K562 (cell line): ENCODE measurements around the gene USHBP1. TPM values are rescaled to one million over a fixed set of nuclear protein-coding genes. Genes with fewer than 3 reads are reported as not detected.

Experiments used
- ARNT ChIP-seq, 2 experiments: fragments of 450-650 bp; IDR thresholded peaks; 2 replicates each; pipeline ENCODE4 v1.6.1; 2016; ENCODE audit warnings: mild to moderate bottlenecking in 1 of 2
- C11orf30 ChIP-seq: fragments of 450-650 bp; IDR thresholded peaks from 2 replicates; pipeline ENCODE4 v1.6.1; 2016; ENCODE audit warnings: low read depth, mild to moderate bottlenecking
- CBX3 ChIP-seq, 2 experiments: IDR thresholded peaks; 1 replicate in 1 of 2; 2 replicates in 1 of 2; pipeline ENCODE4 v1.6.1; 2012; ENCODE audit warnings: inconsistent platforms in 2 of 2, low read length in 2 of 2, borderline replicate concordance in 1 of 2, control low read depth in 1 of 2
- CC2D1A ChIP-seq: fragments of 450-650 bp; IDR thresholded peaks from 2 replicates; pipeline ENCODE4 v1.6.1; 2017; ENCODE audit warnings: mild to moderate bottlenecking
- CREB1 ChIP-seq, 2 experiments: sonication (generic) in 1 of 2; formaldehyde crosslinking in 1 of 2; IDR thresholded peaks; 2 replicates each; pipeline versions ENCODE4 v1.6.1 to v1.8.0; 2012 to 2022; ENCODE audit warnings: inconsistent platforms in 1 of 2, mild to moderate bottlenecking in 1 of 2, missing genetic modification reagents in 1 of 2, moderate library complexity in 1 of 2
- CREM ChIP-seq: IDR thresholded peaks from 2 replicates; pipeline ENCODE4 v1.6.1; 2014; ENCODE audit warnings: antibody characterized with exemption, low read depth
- CTBP1 ChIP-seq: fragments of 450-650 bp; IDR thresholded peaks from 2 replicates; pipeline ENCODE4 v1.6.1; 2016; ENCODE audit warnings: borderline replicate concordance
- CTCFL ChIP-seq: IDR thresholded peaks from 2 replicates; pipeline ENCODE4 v1.6.1; 2011; ENCODE audit warnings: borderline replicate concordance, low read depth, mild to moderate bottlenecking, moderate library complexity, low read length; ENCODE audit not compliant: insufficient read depth, poor library complexity, severe bottlenecking
- CXXC5 ChIP-seq: fragments of 250-450 bp; sonication (Bioruptor Pico); IDR thresholded peaks from 2 replicates; pipeline ENCODE4 v1.8.0; 2022; ENCODE audit warnings: inconsistent platforms, mild to moderate bottlenecking, moderate library complexity
- E2F6 ChIP-seq, 2 experiments: IDR thresholded peaks; 2 replicates each; pipeline ENCODE4 v1.6.1; 2011; ENCODE audit warnings: borderline replicate concordance in 1 of 2, control low read depth in 1 of 2, low read depth in 1 of 2, low read length in 1 of 2, mild to moderate bottlenecking in 1 of 2, mixed read lengths in 1 of 2, moderate library complexity in 1 of 2; ENCODE audit not compliant: insufficient read depth in 1 of 2, insufficient read length in 1 of 2, poor library complexity in 1 of 2, severe bottlenecking in 1 of 2; ENCODE audit errors: extremely low read depth in 1 of 2
- EP300 ChIP-seq: IDR thresholded peaks from 2 replicates; pipeline ENCODE4 v1.6.1; 2012; ENCODE audit warnings: low read length, improper control_type of control experiment
- ETV5 ChIP-seq: sonication (generic); formaldehyde crosslinking; IDR thresholded peaks from 2 replicates; pipeline ENCODE4 v1.4.0; 2020; ENCODE audit warnings: low read depth, mild to moderate bottlenecking, missing genetic modification reagents
- FOXA3 ChIP-seq, 2 experiments: fragments of 450-650 bp in 1 of 2; sonication (generic) in 1 of 2; formaldehyde crosslinking; IDR thresholded peaks in 1 of 2; conservative IDR thresholded peaks in 1 of 2; 2 replicates each; pipeline versions ENCODE4 v1.4.0 to v1.8.0; 2020 to 2022; ENCODE audit warnings: mild to moderate bottlenecking in 2 of 2, missing genetic modification reagents in 1 of 2
- GATAD2A ChIP-seq: fragments of 450-650 bp; IDR thresholded peaks from 2 replicates; pipeline ENCODE4 v1.6.1; 2017
- KHSRP ChIP-seq: fragments of 450-650 bp; IDR thresholded peaks from 2 replicates; pipeline ENCODE4 v1.6.1; 2017
- L3MBTL2 ChIP-seq: fragments of 450-650 bp; IDR thresholded peaks from 2 replicates; pipeline ENCODE4 v1.6.1; 2016; ENCODE audit warnings: mild to moderate bottlenecking, moderate library complexity
- MBD2 ChIP-seq: sonication (generic); IDR thresholded peaks from 2 replicates; pipeline ENCODE4 v1.6.1; 2016; ENCODE audit warnings: low read depth, borderline replicate concordance
- RBFOX2 ChIP-seq: fragments of 200-400 bp; formaldehyde crosslinking; IDR thresholded peaks from 2 replicates; pipeline ENCODE4 v1.6.1; 2017; ENCODE audit warnings: low read depth, mild to moderate bottlenecking, low read length, moderate library complexity
- TBP ChIP-seq: optimal IDR thresholded peaks from 2 replicates; pipeline ENCODE3; 2011; ENCODE audit warnings: low read depth, low read length, improper control_type of control experiment
- TOE1 ChIP-seq, 2 experiments: fragments of 450-650 bp in 1 of 2; sonication (generic) in 1 of 2; formaldehyde crosslinking in 1 of 2; IDR thresholded peaks; 2 replicates each; pipeline versions ENCODE4 v1.7.1 to v1.8.0; 2016 to 2022; ENCODE audit warnings: borderline replicate concordance in 2 of 2, mild to moderate bottlenecking in 2 of 2, antibody characterized with exemption in 1 of 2, inconsistent platforms in 1 of 2, low read depth in 1 of 2, missing genetic modification reagents in 1 of 2, moderate library complexity in 1 of 2
- ZBTB2 ChIP-seq: fragments of 450-650 bp; IDR thresholded peaks from 2 replicates; pipeline ENCODE4 v1.6.1; 2016; ENCODE audit warnings: antibody characterized with exemption
- ZNF280B ChIP-seq: fragments of 250-450 bp; sonication (Bioruptor Pico); IDR thresholded peaks from 2 replicates; pipeline ENCODE4 v1.5.1; 2021; ENCODE audit warnings: mild to moderate bottlenecking
- polyA plus RNA-seq, 8 experiments: library from polyadenylated mRNA; depleted of rRNA in 4 of 8; stranded (reverse) in 5 of 8; unstranded in 3 of 8; fragments of >200 nt; fragmentation: Nextera tagmentation in 2 of 8; fragmentation: Illumina TruSeq in 1 of 8; extraction: Ambion mirVana in 2 of 8; extraction: Trizol in 1 of 8; gene quantifications; 2 replicates each; pipeline versions ENCODE4 v1.2.1 to v1.2.3, GENCODE V29; 2011 to 2014; ENCODE audit warnings: inconsistent platforms in 1 of 8, missing spikeins in 1 of 8
- total RNA-seq, 7 experiments: library from RNA; depleted of rRNA in 6 of 7; stranded (reverse); fragments of >200 nt in 6 of 7; fragmentation: Illumina TruSeq in 2 of 7; extraction: Trizol in 2 of 7; gene quantifications; 2 replicates each; pipeline versions ENCODE4 v1.2.1 to v1.2.3, GENCODE V29; 2011 to 2021; ENCODE audit warnings: low replicate concordance in 1 of 7

USHBP1 gene
- total and polyA plus RNA-seq, 9 of the 15 experiments (the other 6 are each of a cell fraction or from before 2014, with no cell fraction given): 0.03 to 0.10 (median 0.05) TPM; not detected in 5

GRCh38 chr19:17260842-17261325 is 3.7 kb downstream of the USHBP1 start (continued):
- TF ChIP-seq ZNF280B (CRISPR knock-in tag): no peak
- no peak for TF ChIP-seq MBD2
- peak in 1 of 2 experiments; percentile 30; a peak in 1 of 3 replicates for TF ChIP-seq CBX3 (IDR thresholded peaks at IDR 0.05; ENCODE audit: borderline replicate concordance in 1 of 2, low read length in 2 of 2)
- TF ChIP-seq C11orf30: no peak
- 0 out of 2 replicates have a peak, but pooled peaks have one; percentile 19 for TF ChIP-seq EP300
- peak; percentile 28 for TF ChIP-seq TBP
- peak; percentile 87 for TF ChIP-seq CREM
- no peak for TF ChIP-seq ETV5
- peak; percentile 55 for TF ChIP-seq RBFOX2
- TF ChIP-seq ARNT (IDR thresholded peaks at IDR 0.05): peak in 1 of 2 experiments; percentile 78; a peak in 2 of 4 replicates
- no peak for TF ChIP-seq KHSRP
- peak; percentile 54; the same call in 1 of the 2 replicates for TF ChIP-seq ZBTB2
- TF ChIP-seq CREB1 (IDR thresholded peaks at IDR 0.05): peak; percentile 61; the same call in 1 of the 2 replicates
- peak; percentile 78 for TF ChIP-seq CREB1 (CRISPR knock-in tag; IDR thresholded peaks at IDR 0.05)
- TF ChIP-seq CTBP1: peak; percentile 91
- no peak for TF ChIP-seq FOXA3 (CRISPR knock-in tag; conservative IDR thresholded peaks at IDR 0.05 in 1 of 2, IDR thresholded peaks at IDR 0.05 in 1 of 2)
- peak; percentile 89 for TF ChIP-seq L3MBTL2
- no peak for TF ChIP-seq GATAD2A
- peak; percentile 45; the same call in 1 of the 2 replicates for TF ChIP-seq TOE1 (IDR thresholded peaks at IDR 0.05; ENCODE audit: borderline replicate concordance)
- TF ChIP-seq TOE1 (CRISPR knock-in tag; IDR thresholded peaks at IDR 0.05; ENCODE audit: borderline replicate concordance, low read depth): no peak
- peak; percentile 59 for TF ChIP-seq CTCFL
- TF ChIP-seq CXXC5 (CRISPR knock-in tag): peak; percentile 68
- TF ChIP-seq E2F6 (IDR thresholded peaks at IDR 0.05; ENCODE audit: borderline replicate concordance in 1 of 2, extremely low read depth in 1 of 2, insufficient read depth in 1 of 2, insufficient read length in 1 of 2, low read depth in 1 of 2, low read length in 1 of 2, poor library complexity in 1 of 2, severe bottlenecking in 1 of 2): peak; percentile 56 to 60
- TF ChIP-seq CC2D1A: peak; percentile 6
